IMR-90 (cell line): ENCODE results near the gene GTF2A1. TPM values are rescaled to one million over a fixed set of nuclear protein-coding genes. Genes with fewer than 3 reads are reported as not detected.

Experiments used
- ATAC-seq: fragments of 200-7000 bp; cut with Tn5 transposase; 2 replicates; pipeline ENCODE4 v1.9.1; 2020; ENCODE audit warnings: low read depth, mild to moderate bottlenecking, moderate library complexity
- BruUV-seq: library from RNA; stranded (reverse); fragments of 400-500 nt; replicated peaks from 2 replicates; lab custom pipeline; 2021; lab: Mats Ljungman, UMichigan
- CTCF ChIA-PET: fragments of 300-600 bp; formaldehyde crosslinking; extraction: SDS; loops from one replicate; lab custom pipeline; 2021; ENCODE audit warnings: antibody characterized with exemption; lab: Yijun Ruan, JAX
- POLR2A ChIA-PET: fragments of 300-600 bp; sonication (Branson Sonifier 250); formaldehyde crosslinking; loops from one replicate; lab custom pipeline; 2022; ENCODE audit warnings: antibody characterized with exemption; ENCODE audit not compliant: unreplicated experiment; lab: Charles Lee
- DNase-seq: peaks from one replicate; pipeline ENCODE4 v3.0.0; 2013
- H2AFZ ChIP-seq: replicated peaks from 2 replicates; pipeline ENCODE3; 2013; ENCODE audit warnings: low read length, mild to moderate bottlenecking; ENCODE audit not compliant: poor library complexity
- H2AK5ac ChIP-seq: 2 replicates; pipeline ENCODE4 v1.6.1; 2013; ENCODE audit warnings: low read depth, low read length, inconsistent platforms
- H2AK9ac ChIP-seq: replicated peaks from 2 replicates; pipeline ENCODE3; 2013; ENCODE audit warnings: mild to moderate bottlenecking, low read depth, low read length, moderate library complexity; ENCODE audit not compliant: poor library complexity
- H2BK120ac ChIP-seq: 2 replicates; pipeline ENCODE4 v1.6.1; 2013; ENCODE audit warnings: low read depth, low read length, inconsistent platforms
- H2BK15ac ChIP-seq: 3 replicates; pipeline ENCODE4 v1.6.1; 2013; ENCODE audit warnings: low read depth, low read length, inconsistent platforms
- H2BK20ac ChIP-seq: 2 replicates; pipeline ENCODE4 v1.6.1; 2013; ENCODE audit warnings: low read depth, mild to moderate bottlenecking, inconsistent platforms, low read length, moderate library complexity
- H2BK5ac ChIP-seq: 2 replicates; pipeline ENCODE4 v1.6.1; 2013; ENCODE audit warnings: mild to moderate bottlenecking, low read depth, low read length, inconsistent platforms; ENCODE audit not compliant: poor library complexity, severe bottlenecking
- H3K14ac ChIP-seq: replicated peaks from 2 replicates; pipeline ENCODE4 v1.6.1; 2013; ENCODE audit warnings: low read depth, low read length, inconsistent platforms
- H3K18ac ChIP-seq: 2 replicates; pipeline ENCODE4 v1.6.1; 2013; ENCODE audit warnings: low read depth, low read length, control low read depth
- H3K23ac ChIP-seq: 2 replicates; pipeline ENCODE4 v1.6.1; 2013; ENCODE audit warnings: low read depth, low read length, inconsistent platforms
- H3K27ac ChIP-seq: 2 replicates; pipeline ENCODE4 v1.5.1; 2013; ENCODE audit warnings: mild to moderate bottlenecking, control low read depth, low read length; ENCODE audit not compliant: insufficient read depth
- H3K27me3 ChIP-seq: 2 replicates; pipeline ENCODE4 v1.6.1; 2013; ENCODE audit warnings: low read length; ENCODE audit not compliant: control insufficient read depth, insufficient read depth
- H3K36me3 ChIP-seq: 2 replicates; pipeline ENCODE4 v1.6.1; 2013; ENCODE audit warnings: low read length, mixed read lengths; ENCODE audit not compliant: control insufficient read depth, insufficient read depth
- H3K4ac ChIP-seq: 2 replicates; pipeline ENCODE4 v1.6.1; 2013; ENCODE audit warnings: low read depth, low read length, inconsistent platforms
- H3K4me1 ChIP-seq: 2 replicates; pipeline ENCODE4 v1.6.1; 2013; ENCODE audit warnings: low read length, mixed read lengths; ENCODE audit not compliant: control insufficient read depth, insufficient read depth
- H3K4me2 ChIP-seq: 2 replicates; pipeline ENCODE4 v1.6.1; 2013; ENCODE audit warnings: low read depth, mild to moderate bottlenecking, control low read depth, low read length, moderate library complexity
- H3K4me3 ChIP-seq: 2 replicates; pipeline ENCODE4 v1.5.1; 2013; ENCODE audit warnings: low read depth, mild to moderate bottlenecking, control low read depth, low read length, moderate library complexity; ENCODE audit not compliant: insufficient read depth
- H3K56ac ChIP-seq: 2 replicates; pipeline ENCODE4 v1.6.1; 2013; ENCODE audit warnings: low read length, inconsistent platforms; ENCODE audit not compliant: insufficient read depth; ENCODE audit errors: extremely low read depth
- H3K79me1 ChIP-seq, 2 experiments: 2 replicates each; pipeline ENCODE4 v1.6.1; 2013; ENCODE audit warnings: low read length in 2 of 2, inconsistent platforms in 1 of 2, low read depth in 1 of 2
- H3K9ac ChIP-seq: 2 replicates; pipeline ENCODE4 v1.6.1; 2013; ENCODE audit warnings: low read depth, low read length, control low read depth
- H3K9me1 ChIP-seq: 2 replicates; pipeline ENCODE4 v1.6.1; 2013; ENCODE audit warnings: low read length, inconsistent platforms; ENCODE audit not compliant: insufficient read depth
- H3K9me3 ChIP-seq: 2 replicates; pipeline ENCODE4 v1.6.1; 2013; ENCODE audit warnings: low read length; ENCODE audit not compliant: control insufficient read depth, insufficient read depth
- H4K20me1 ChIP-seq: 2 replicates; pipeline ENCODE4 v1.6.1; 2013; ENCODE audit warnings: low read length, inconsistent platforms; ENCODE audit not compliant: insufficient read depth
- H4K5ac ChIP-seq: 2 replicates; pipeline ENCODE4 v1.6.1; 2013; ENCODE audit warnings: mild to moderate bottlenecking, low read depth, low read length, control low read depth
- H4K8ac ChIP-seq, 2 experiments: 2 replicates each; pipeline ENCODE4 v1.6.1; 2013; ENCODE audit warnings: low read depth in 2 of 2, low read length in 2 of 2, control low read depth in 1 of 2, inconsistent platforms in 1 of 2
- H4K91ac ChIP-seq: 2 replicates; pipeline ENCODE4 v1.6.1; 2013; ENCODE audit warnings: low read depth, low read length, inconsistent platforms; ENCODE audit not compliant: insufficient read depth
- CHD1 ChIP-seq: IDR thresholded peaks from 2 replicates; pipeline ENCODE4 v1.6.1; 2012; ENCODE audit warnings: low read depth, low read length, improper control_type of control experiment
- MXI1 ChIP-seq: IDR thresholded peaks from 2 replicates; pipeline ENCODE4 v1.6.1; 2012; ENCODE audit warnings: low read depth, mild to moderate bottlenecking, low read length, moderate library complexity, borderline replicate concordance
- NFE2L2 ChIP-seq: fragments of 150-350 bp; IDR thresholded peaks from 2 replicates; pipeline ENCODE4 v1.6.1; 2016; ENCODE audit warnings: low read depth, mild to moderate bottlenecking, low read length
- POLR2A ChIP-seq: IDR thresholded peaks from 2 replicates; pipeline ENCODE4 v1.6.1; 2012; ENCODE audit warnings: mild to moderate bottlenecking, low read depth, low read length
- RFX5 ChIP-seq: IDR thresholded peaks from 2 replicates; pipeline ENCODE4 v1.8.0; 2012; ENCODE audit warnings: low read depth, mild to moderate bottlenecking, low read length, moderate library complexity
- SMC3 ChIP-seq: fragments of 150-350 bp; IDR thresholded peaks from 2 replicates; pipeline ENCODE4 v1.6.1; 2016; ENCODE audit warnings: low read depth, mild to moderate bottlenecking, antibody characterized with exemption, low read length, moderate library complexity
- WGBS, 2 experiments: methylation state at CpG; one replicate each; pipeline versions ENCODE4 v1.1.5 to v1.1.7; 2013; ENCODE audit warnings: missing lambda C conversion rate in 2 of 2; ENCODE audit not compliant: insufficient read length in 1 of 2; ENCODE audit errors: extremely low coverage in 2 of 2; 5-methylcytosine and 5-hydroxymethylcytosine counted together
- dilution Hi-C: fragments of 300-500 bp; cut with HindIII; formaldehyde crosslinking; loops from one replicate; pipeline ENCODE4 v1.14.3; 2018; ENCODE audit warnings: low sequenced_read_pairs; ENCODE audit not compliant: unreplicated experiment
- in situ Hi-C: fragments of 300-500 bp; cut with MboI; formaldehyde crosslinking; loops from 3 replicates; pipeline ENCODE4 v1.14.3; 2019; ENCODE audit warnings: low sequenced_read_pairs, inconsistent platforms, mixed read lengths
- intact Hi-C: fragments of 100-400 bp; cut with micrococcal nuclease; formaldehyde crosslinking; loops from 2 replicates; pipeline ENCODE4 v1.10.0; 2022
- polyA plus RNA-seq, 3 experiments: library from polyadenylated mRNA; depleted of rRNA; stranded (reverse); fragments of >200 nt; gene quantifications; 2 replicates each; pipeline ENCODE4 v1.2.3, GENCODE V29; 2012; ENCODE audit warnings: low replicate concordance in 1 of 3
- total RNA-seq: library from RNA; depleted of rRNA; stranded (reverse); fragments of >200 nt; gene quantifications from 2 replicates; pipeline ENCODE4 v1.2.3, GENCODE V29; 2012
- TF ChIP-seq, protein P1 (sequence below): fragments of 150-350 bp; IDR thresholded peaks from 2 replicates; pipeline ENCODE4 v1.6.1; 2016; ENCODE audit warnings: low read depth, mild to moderate bottlenecking, low read length, moderate library complexity, borderline replicate concordance
- TF ChIP-seq, protein P2 (sequence below): fragments of 150-350 bp; IDR thresholded peaks from 2 replicates; pipeline ENCODE4 v1.6.1; 2017; ENCODE audit warnings: mild to moderate bottlenecking, antibody characterized with exemption, low read length, low read depth
- TF ChIP-seq, protein P3 (sequence below): conservative IDR thresholded peaks from 2 replicates; pipeline ENCODE4 v1.5.1; 2012; ENCODE audit warnings: mild to moderate bottlenecking, low read depth, low read length, improper control_type of control experiment

Gene GTF2A1
- total and polyA plus RNA-seq, 2 of the 4 experiments (the other 2 are of a cell fraction), result 16.0 to 60.4 TPM

DNA sequence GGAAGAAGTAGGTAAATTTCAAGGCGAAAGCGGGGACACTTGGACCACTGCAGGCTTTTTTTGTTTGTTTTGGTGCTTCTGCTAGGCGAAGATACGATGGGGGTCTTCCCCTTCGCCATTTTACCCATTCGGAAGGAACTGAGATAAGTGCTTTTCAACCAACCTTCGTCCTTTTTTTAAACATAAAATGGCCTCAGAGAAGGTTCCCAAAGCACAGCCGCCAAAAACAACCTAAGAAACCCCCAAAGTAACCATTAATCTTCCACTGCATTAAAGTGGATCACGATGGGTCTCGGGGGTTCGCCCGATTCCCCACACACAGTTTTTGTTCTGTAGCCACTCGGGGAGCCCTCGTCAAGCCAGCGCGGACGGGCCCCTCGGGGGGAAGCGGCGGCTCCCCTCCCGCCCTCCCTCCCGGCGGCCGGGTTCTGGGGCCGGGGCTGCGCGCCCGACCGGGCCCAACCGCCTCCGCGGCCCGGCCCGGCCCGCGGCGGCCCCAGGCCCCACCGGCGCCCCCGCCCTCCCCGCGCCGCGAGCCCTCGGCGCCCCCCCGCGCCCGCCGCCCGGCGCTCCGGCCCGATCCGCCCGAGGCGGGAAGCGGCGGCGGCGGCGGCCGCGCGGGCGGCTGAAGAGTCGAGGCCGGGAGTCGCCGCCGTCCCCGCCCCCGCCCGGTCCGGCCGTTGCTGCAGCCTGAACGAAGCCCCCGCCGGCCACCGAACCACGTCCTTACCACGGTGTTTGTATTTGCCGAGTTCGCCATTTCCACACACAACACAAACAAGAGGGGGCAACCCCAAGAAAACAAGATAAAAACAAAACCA lies 790 bp downstream of the GTF2A1 start:
- ChIA-PET CTCF (interaction anchor here (0.5 to 0.7 kb wide), 2 partner anchors 25 to 258 kb away, joined by 3 to 6 read pairs; no protein-coding TSS in a partner anchor), POLR2A (interaction anchor here (0.6 to 1.0 kb wide), 2 partner anchors 47 to 187 kb away, joined by 5 to 12 read pairs; no protein-coding TSS in a partner anchor)
- H3K27ac ChIP-seq, result peak overlapping the region; percentile 99
- H3K4me1 ChIP-seq, result no peaks in the 10 kb centered on the region; the same call in 1 of the 2 replicates
- peak overlapping the region; percentile 62; the same call in 1 of the 2 replicates for H2AK5ac ChIP-seq
- peak overlapping the region; percentile 72 for H3K4me2 ChIP-seq
- in situ Hi-C loops, result no loop called here
- H3K9ac ChIP-seq, result peak overlapping the region; percentile 100
- peak overlapping the region; percentile 83 for H4K91ac ChIP-seq
- intact Hi-C loops, result loop anchor here (1.0 to 5.0 kb wide), 2 partner anchors 48 to 266 kb away; no protein-coding TSS in a partner anchor
- H3K56ac ChIP-seq, result peak overlapping the region; percentile 97
- peak overlapping the region; percentile 79 for H2AFZ ChIP-seq
- DNase-seq (peak; percentile 7), ATAC-seq (no peak)
- TF ChIP-seq, protein P1, sequence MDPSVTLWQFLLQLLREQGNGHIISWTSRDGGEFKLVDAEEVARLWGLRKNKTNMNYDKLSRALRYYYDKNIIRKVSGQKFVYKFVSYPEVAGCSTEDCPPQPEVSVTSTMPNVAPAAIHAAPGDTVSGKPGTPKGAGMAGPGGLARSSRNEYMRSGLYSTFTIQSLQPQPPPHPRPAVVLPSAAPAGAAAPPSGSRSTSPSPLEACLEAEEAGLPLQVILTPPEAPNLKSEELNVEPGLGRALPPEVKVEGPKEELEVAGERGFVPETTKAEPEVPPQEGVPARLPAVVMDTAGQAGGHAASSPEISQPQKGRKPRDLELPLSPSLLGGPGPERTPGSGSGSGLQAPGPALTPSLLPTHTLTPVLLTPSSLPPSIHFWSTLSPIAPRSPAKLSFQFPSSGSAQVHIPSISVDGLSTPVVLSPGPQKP, result no peak
- no peak for TF ChIP-seq SMC3
- no peak for TF ChIP-seq MXI1
- TF ChIP-seq RFX5, result no peak
- TF ChIP-seq, protein P2, sequence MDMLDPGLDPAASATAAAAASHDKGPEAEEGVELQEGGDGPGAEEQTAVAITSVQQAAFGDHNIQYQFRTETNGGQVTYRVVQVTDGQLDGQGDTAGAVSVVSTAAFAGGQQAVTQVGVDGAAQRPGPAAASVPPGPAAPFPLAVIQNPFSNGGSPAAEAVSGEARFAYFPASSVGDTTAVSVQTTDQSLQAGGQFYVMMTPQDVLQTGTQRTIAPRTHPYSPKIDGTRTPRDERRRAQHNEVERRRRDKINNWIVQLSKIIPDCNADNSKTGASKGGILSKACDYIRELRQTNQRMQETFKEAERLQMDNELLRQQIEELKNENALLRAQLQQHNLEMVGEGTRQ, result no peak
- no peak for TF ChIP-seq NFE2L2
- 0 out of 2 replicates have a peak, but pooled peaks have one; percentile 72 for TF ChIP-seq CHD1
- no peak for TF ChIP-seq POLR2A
- TF ChIP-seq, protein P3, sequence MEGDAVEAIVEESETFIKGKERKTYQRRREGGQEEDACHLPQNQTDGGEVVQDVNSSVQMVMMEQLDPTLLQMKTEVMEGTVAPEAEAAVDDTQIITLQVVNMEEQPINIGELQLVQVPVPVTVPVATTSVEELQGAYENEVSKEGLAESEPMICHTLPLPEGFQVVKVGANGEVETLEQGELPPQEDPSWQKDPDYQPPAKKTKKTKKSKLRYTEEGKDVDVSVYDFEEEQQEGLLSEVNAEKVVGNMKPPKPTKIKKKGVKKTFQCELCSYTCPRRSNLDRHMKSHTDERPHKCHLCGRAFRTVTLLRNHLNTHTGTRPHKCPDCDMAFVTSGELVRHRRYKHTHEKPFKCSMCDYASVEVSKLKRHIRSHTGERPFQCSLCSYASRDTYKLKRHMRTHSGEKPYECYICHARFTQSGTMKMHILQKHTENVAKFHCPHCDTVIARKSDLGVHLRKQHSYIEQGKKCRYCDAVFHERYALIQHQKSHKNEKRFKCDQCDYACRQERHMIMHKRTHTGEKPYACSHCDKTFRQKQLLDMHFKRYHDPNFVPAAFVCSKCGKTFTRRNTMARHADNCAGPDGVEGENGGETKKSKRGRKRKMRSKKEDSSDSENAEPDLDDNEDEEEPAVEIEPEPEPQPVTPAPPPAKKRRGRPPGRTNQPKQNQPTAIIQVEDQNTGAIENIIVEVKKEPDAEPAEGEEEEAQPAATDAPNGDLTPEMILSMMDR, result no peak
- dilution Hi-C loops, result no loop called here
- H2BK20ac ChIP-seq, result no peak overlapping the region
- no peaks in the 10 kb centered on the region for H3K9me3 ChIP-seq
- peak overlapping the region; percentile 36 for H2BK120ac ChIP-seq
- H3K36me3 ChIP-seq, result peaks cover 5% of the 10 kb centered on the region
- peak overlapping the region; percentile 85 for H2BK5ac ChIP-seq
- no peaks in the 10 kb centered on the region for H3K27me3 ChIP-seq
- peak overlapping the region; percentile 93 for H3K23ac ChIP-seq
- no TSS peak for BruUV-seq
- peak overlapping the region; percentile 98 for H2AK9ac ChIP-seq
- H3K79me1 ChIP-seq, result peaks cover 2 to 11% of the 10 kb centered on the region in 2 experiments; a peak in 3 of 4 replicates
- 0% methylated on average over 2 of the region's 84 CpGs; no CpG with 5 or more reads in 1 of the 2 experiments for WGBS, 2 experiments
- H3K18ac ChIP-seq, result peak overlapping the region; percentile 76
- peak overlapping the region; percentile 15; the same call in 1 of the 3 replicates for H2BK15ac ChIP-seq
- 0 out of 2 replicates have a peak, but pooled peaks cover 3% of the 10 kb centered on the region for H4K20me1 ChIP-seq
- H3K9me1 ChIP-seq, result no peaks in the 10 kb centered on the region; the same call in 1 of the 2 replicates
- peak overlapping the region; percentile 96 for H3K14ac ChIP-seq
- H3K4me3 ChIP-seq, result peak overlapping the region; percentile 56
- H4K5ac ChIP-seq, result peak overlapping the region; percentile 29
- H4K8ac ChIP-seq, result peak overlapping the region; percentile 82 to 90
- peak overlapping the region; percentile 91 for H3K4ac ChIP-seq
